GM12875 (cell line): ENCODE measurements around the gene ZNF132.
A peak's percentile ranks its signal among the peaks of the same experiment; 100 is the strongest.

Experiments used
- H3K4me3 ChIP-seq: one replicate; pipeline ENCODE4 v1.5.1; 2011; ENCODE audit warnings: low read depth, low read length, control low read depth
- TF ChIP-seq, protein P1 (sequence below): IDR thresholded peaks from 2 replicates; pipeline ENCODE4 v1.5.1; 2011; ENCODE audit warnings: low read depth, mild to moderate bottlenecking, control low read depth, inconsistent platforms, low read length, moderate library complexity, borderline replicate concordance; ENCODE audit not compliant: insufficient read depth

Gene ZNF132

DNA sequence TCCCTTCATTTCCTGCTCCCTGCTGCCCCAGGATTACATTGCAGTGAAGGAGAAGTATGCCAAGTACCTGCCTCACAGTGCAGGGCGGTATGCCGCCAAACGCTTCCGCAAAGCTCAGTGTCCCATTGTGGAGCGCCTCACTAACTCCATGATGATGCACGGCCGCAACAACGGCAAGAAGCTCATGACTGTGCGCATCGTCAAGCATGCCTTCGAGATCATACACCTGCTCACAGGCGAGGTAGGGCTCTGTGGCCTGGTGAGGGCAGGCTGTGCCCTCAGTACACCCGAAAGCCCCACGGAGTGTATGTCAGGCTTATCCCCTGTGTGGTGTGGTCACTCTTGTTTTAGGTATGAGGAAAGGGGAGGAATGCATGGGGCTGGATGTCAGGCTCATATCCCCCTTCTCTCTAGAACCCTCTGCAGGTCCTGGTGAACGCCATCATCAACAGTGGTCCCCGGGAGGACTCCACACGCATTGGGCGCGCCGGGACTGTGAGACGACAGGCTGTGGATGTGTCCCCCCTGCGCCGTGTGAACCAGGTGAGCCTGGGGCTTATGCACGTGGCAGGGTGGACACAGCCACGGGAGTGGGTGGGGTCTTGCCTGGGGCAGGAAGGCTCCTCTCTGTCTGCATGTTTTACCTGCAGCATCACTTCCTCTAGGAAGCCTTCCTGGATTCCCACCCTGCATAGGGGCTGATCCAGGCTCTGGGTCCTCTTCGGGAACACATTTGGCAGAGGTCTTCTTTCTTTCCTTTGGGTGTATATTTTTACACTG lies 46.8 kb downstream of the ZNF132 start:
- H3K4me3 ChIP-seq, result no peak overlapping the region
- TF ChIP-seq, protein P1, sequence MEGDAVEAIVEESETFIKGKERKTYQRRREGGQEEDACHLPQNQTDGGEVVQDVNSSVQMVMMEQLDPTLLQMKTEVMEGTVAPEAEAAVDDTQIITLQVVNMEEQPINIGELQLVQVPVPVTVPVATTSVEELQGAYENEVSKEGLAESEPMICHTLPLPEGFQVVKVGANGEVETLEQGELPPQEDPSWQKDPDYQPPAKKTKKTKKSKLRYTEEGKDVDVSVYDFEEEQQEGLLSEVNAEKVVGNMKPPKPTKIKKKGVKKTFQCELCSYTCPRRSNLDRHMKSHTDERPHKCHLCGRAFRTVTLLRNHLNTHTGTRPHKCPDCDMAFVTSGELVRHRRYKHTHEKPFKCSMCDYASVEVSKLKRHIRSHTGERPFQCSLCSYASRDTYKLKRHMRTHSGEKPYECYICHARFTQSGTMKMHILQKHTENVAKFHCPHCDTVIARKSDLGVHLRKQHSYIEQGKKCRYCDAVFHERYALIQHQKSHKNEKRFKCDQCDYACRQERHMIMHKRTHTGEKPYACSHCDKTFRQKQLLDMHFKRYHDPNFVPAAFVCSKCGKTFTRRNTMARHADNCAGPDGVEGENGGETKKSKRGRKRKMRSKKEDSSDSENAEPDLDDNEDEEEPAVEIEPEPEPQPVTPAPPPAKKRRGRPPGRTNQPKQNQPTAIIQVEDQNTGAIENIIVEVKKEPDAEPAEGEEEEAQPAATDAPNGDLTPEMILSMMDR, result no peak

- TF ChIP-seq, protein P1, result no peak
- peak overlapping the region; percentile 65 for H3K4me3 ChIP-seq
Measured at GRCh38 chr19:58388175-58388526, 51.8 kb downstream of the ZNF132 start.

GRCh38 chr19:58387338-58388174 lies 52.4 kb downstream of the ZNF132 start:
- TF ChIP-seq, protein P1, result no peak
- H3K4me3 ChIP-seq, result peak overlapping the region; percentile 65

DNA sequence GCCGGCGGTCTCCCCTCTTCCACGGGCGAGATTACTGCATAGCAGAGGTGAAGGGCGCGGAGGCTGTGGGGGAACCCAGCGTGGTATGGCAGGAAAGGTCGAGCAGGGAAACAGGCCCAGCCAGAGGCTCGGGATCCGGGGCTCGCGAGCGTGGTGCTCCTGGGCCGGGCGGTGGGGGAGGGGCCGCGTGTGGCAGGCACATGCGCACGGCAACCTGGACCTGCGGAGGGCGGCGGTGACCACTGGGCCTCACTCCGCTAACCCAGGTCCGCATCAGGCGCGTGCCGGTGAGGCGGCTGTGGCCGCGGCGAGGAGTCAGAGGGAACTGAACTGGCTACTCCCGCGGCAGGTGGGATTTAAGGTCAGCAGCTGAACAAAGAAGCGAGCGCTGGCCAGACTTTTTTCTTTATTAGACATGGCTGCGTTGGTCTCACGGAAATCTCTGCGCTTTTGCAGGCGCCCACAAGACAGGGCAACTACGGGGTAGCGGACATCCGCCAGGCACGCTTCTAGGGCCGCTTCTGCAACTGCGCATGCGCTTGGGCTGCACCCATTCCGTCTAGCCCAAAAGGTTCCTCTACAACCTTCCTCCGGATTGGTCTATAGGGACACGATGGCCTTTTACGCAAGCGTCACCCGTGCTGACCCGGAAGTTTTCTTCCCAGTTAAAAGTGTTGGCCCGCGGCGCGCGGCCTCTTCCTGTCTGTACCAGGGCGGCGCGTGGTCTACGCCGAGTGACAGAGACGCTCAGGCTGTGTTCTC lies 53.2 kb downstream of the ZNF132 start, which contains the start of gene RPS5:
Gene RPS5, plus strand, starts transcription at position 694 of the 762 bp plus-strand sequence. CDS start 869 bp downstream, outside the sequence.
- H3K4me3 ChIP-seq, result peak within 1 kb of the TSS; percentile 65
- TF ChIP-seq, protein P1, result no peak

DNA sequence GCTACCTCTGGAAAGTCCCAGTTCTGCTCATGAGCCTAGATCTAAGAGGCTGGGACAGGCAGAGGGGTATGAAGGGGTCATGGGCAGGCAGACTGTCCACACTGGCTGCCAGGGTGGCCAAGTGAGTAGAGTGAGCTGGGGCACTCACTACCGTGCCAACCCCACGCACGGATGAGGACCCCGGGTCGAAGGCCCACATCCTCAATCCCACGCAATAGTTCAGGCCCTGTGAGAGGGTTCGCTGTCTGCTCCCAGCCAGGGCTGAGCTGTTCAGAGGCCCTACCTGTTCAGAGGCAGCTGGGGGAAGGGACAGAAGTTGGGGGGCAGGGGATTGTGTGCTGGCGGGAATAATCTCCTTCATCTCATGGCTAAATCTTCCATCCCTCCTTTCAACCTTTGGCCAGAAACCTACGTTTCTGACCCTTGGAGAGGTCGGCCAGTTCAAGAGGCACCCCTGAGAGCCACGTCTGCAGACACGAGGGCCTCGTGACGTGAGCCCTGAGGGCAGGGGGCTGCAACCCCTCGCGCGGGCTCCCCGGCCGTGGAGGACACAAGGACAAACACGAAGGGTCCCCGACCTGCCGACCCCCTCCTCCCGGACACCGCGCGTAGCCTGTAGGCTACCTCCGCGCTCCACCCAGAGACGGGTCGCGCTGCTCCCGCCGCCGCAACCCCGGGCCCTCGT lies 53.9 kb downstream of the ZNF132 start:
- TF ChIP-seq, protein P1, result no peak
- peak overlapping the region; percentile 65 for H3K4me3 ChIP-seq

GRCh38 chr19:58385313-58385890 lies 54.6 kb downstream of the ZNF132 start:
- TF ChIP-seq, protein P1, result no peak
- H3K4me3 ChIP-seq, result peak overlapping the region; percentile 65
